Mesenchymal stem cell (in vitro differentiated cells and primary cell): ENCODE measurements around the gene OR6V1.

Experiments used
- DNase-seq: peaks from one replicate; pipeline ENCODE4 v3.0.0-alpha.2; 2013
- H2AFZ ChIP-seq: one replicate; pipeline ENCODE4 v1.6.1; 2013; ENCODE audit warnings: low read depth, mild to moderate bottlenecking, control low read depth, inconsistent platforms, low read length, moderate library complexity
- H2AK5ac ChIP-seq: 2 replicates; pipeline ENCODE4 v1.6.1; 2013; ENCODE audit warnings: low read length, moderate library complexity, mild to moderate bottlenecking, inconsistent platforms; ENCODE audit not compliant: severe bottlenecking
- H2BK120ac ChIP-seq: one replicate; pipeline ENCODE4 v1.6.1; 2013; ENCODE audit warnings: low read depth, mild to moderate bottlenecking, inconsistent platforms, low read length, moderate library complexity
- H2BK12ac ChIP-seq, 2 experiments: one replicate each; pipeline ENCODE4 v1.6.1; 2013; ENCODE audit warnings: inconsistent platforms in 2 of 2, low read length in 2 of 2, mild to moderate bottlenecking in 2 of 2, moderate library complexity in 2 of 2, control low read depth in 1 of 2
- H2BK15ac ChIP-seq: one replicate; pipeline ENCODE4 v1.6.1; 2013; ENCODE audit warnings: mild to moderate bottlenecking, low read depth, inconsistent platforms; ENCODE audit not compliant: poor library complexity, severe bottlenecking
- H2BK5ac ChIP-seq: 2 replicates; pipeline ENCODE4 v1.6.1; 2013; ENCODE audit warnings: low read depth, mild to moderate bottlenecking, low read length, control low read depth, inconsistent platforms; ENCODE audit not compliant: poor library complexity, severe bottlenecking
- H3K14ac ChIP-seq, 2 experiments: one replicate each; pipeline ENCODE4 v1.6.1; 2013; ENCODE audit warnings: inconsistent platforms in 2 of 2, low read length in 2 of 2, control low read depth in 1 of 2, mild to moderate bottlenecking in 1 of 2, moderate library complexity in 1 of 2
- H3K18ac ChIP-seq, 2 experiments: one replicate each; pipeline ENCODE4 v1.6.1; 2013; ENCODE audit warnings: inconsistent platforms in 2 of 2, low read length in 2 of 2, control low read depth in 1 of 2, low read depth in 1 of 2, mild to moderate bottlenecking in 1 of 2
- H3K23ac ChIP-seq, 2 experiments: one replicate each; pipeline ENCODE4 v1.6.1; 2013; ENCODE audit warnings: inconsistent platforms in 2 of 2, low read length in 2 of 2, mild to moderate bottlenecking in 2 of 2, moderate library complexity in 2 of 2, control low read depth in 1 of 2
- H3K27ac ChIP-seq: 2 replicates; pipeline ENCODE4 v1.5.1; 2013; ENCODE audit warnings: mild to moderate bottlenecking, moderate library complexity, low read length, control low read depth, inconsistent platforms; ENCODE audit not compliant: poor library complexity, severe bottlenecking
- H3K27me3 ChIP-seq, 2 experiments: 2 replicates each; pipeline versions ENCODE4 v1.6.1 to v1.7.0; 2013; ENCODE audit warnings: low read length in 2 of 2, mild to moderate bottlenecking in 2 of 2, moderate library complexity in 2 of 2, control low read depth in 1 of 2, inconsistent platforms in 1 of 2; ENCODE audit not compliant: control insufficient read depth in 1 of 2, insufficient read depth in 1 of 2
- H3K36me3 ChIP-seq, 2 experiments: 2 replicates each; pipeline versions ENCODE4 v1.6.1 to v1.7.0; 2013; ENCODE audit warnings: low read length in 2 of 2, control low read depth in 1 of 2, inconsistent platforms in 1 of 2, low read depth in 1 of 2, mild to moderate bottlenecking in 1 of 2; ENCODE audit not compliant: insufficient read depth in 2 of 2, control insufficient read depth in 1 of 2
- H3K4ac ChIP-seq, 2 experiments: one replicate each; pipeline ENCODE4 v1.6.1; 2013; ENCODE audit warnings: inconsistent platforms in 2 of 2, low read length in 2 of 2, mild to moderate bottlenecking in 2 of 2, moderate library complexity in 2 of 2, control low read depth in 1 of 2, low read depth in 1 of 2
- H3K4me1 ChIP-seq: 2 replicates; pipeline ENCODE4 v1.6.1; 2013; ENCODE audit warnings: low read depth, low read length, control low read depth; ENCODE audit not compliant: control insufficient read depth, insufficient read depth
- H3K4me2 ChIP-seq: 2 replicates; pipeline ENCODE4 v1.6.1; 2013; ENCODE audit warnings: low read length, mild to moderate bottlenecking, inconsistent platforms; ENCODE audit not compliant: poor library complexity, severe bottlenecking
- H3K4me3 ChIP-seq, 2 experiments: 2 replicates each; pipeline versions ENCODE4 v1.5.1 to v1.7.0; 2013; ENCODE audit warnings: low read length in 2 of 2, mild to moderate bottlenecking in 2 of 2, control low read depth in 1 of 2, low read depth in 1 of 2; ENCODE audit not compliant: insufficient read depth in 1 of 2
- H3K79me1 ChIP-seq: replicated peaks from 2 replicates; pipeline ENCODE4 v1.6.1; 2013; ENCODE audit warnings: mild to moderate bottlenecking, control low read depth, low read length, inconsistent platforms; ENCODE audit not compliant: poor library complexity, severe bottlenecking
- H3K9ac ChIP-seq: 2 replicates; pipeline ENCODE4 v1.7.0; 2013; ENCODE audit warnings: mild to moderate bottlenecking, low read length, moderate library complexity
- H3K9me3 ChIP-seq: 2 replicates; pipeline ENCODE4 v1.7.0; 2013; ENCODE audit warnings: mild to moderate bottlenecking, low read length; ENCODE audit not compliant: control insufficient read depth
- H4K8ac ChIP-seq: one replicate; pipeline ENCODE4 v1.6.1; 2013; ENCODE audit warnings: inconsistent platforms, mild to moderate bottlenecking, low read length, moderate library complexity
- H4K91ac ChIP-seq: one replicate; pipeline ENCODE4 v1.6.1; 2013; ENCODE audit warnings: mild to moderate bottlenecking, low read length, inconsistent platforms
- WGBS: methylation state at CpG from one replicate; pipeline ENCODE4 v1.1.7; 2013; ENCODE audit warnings: mixed read lengths; 5-methylcytosine and 5-hydroxymethylcytosine counted together

The OR6V1 gene

DNA sequence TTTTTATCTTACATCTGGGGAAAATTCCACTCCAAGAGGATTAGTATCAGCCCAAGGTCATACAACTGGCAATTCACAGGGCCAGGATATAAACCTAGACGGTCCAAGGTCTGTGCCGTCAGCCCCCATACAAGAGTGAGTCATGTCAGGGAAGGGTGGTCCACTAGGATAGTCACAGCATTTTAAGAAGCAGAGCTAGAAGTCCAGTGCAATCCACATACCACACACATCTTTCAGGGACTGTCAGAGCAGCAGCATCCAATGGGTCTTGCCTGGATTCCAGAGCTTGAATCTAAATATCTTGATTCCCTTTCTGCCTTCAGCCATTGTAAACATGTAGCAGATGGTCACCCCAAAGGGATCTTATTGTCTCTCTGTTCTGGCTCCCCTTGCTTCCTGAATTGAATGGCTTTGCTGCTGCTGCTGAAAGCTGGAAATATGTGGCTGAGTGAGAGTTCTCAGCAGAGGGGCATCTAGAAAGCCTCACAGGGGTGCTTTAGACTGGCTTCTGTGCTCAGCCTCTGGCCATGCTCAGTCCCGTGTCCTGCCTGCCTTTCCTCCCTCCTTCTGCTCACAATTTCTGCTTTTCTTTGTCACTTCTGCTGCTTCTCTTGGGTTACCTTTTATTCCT is 9.9 kb upstream of the OR6V1 start:
- Histone ChIP-seq H2AK5ac (no peak overlapping the region), H3K23ac (no peak overlapping the region), H2BK15ac (no peak overlapping the region), H3K27me3 (no peaks in the 10 kb centered on the region), H2AFZ (no peak overlapping the region), H4K91ac (no peak overlapping the region), H3K18ac (no peak overlapping the region), H3K14ac (no peak overlapping the region), H3K9ac (no peak overlapping the region), H3K9me3 (no peaks in the 10 kb centered on the region), H3K79me1 (no peaks in the 10 kb centered on the region), H3K4me1 (no peaks in the 10 kb centered on the region), H2BK120ac (no peak overlapping the region), H3K4ac (no peak overlapping the region), H3K27ac (no peak overlapping the region), H3K36me3 (no peaks in the 10 kb centered on the region), H3K4me2 (no peak overlapping the region), H4K8ac (no peak overlapping the region), H2BK5ac (no peak overlapping the region), H2BK12ac (no peak overlapping the region), H3K4me3 (no peak overlapping the region)
- DNase-seq: no peak
- WGBS: 18% methylated on average over 3 of the region's 3 CpGs

DNA sequence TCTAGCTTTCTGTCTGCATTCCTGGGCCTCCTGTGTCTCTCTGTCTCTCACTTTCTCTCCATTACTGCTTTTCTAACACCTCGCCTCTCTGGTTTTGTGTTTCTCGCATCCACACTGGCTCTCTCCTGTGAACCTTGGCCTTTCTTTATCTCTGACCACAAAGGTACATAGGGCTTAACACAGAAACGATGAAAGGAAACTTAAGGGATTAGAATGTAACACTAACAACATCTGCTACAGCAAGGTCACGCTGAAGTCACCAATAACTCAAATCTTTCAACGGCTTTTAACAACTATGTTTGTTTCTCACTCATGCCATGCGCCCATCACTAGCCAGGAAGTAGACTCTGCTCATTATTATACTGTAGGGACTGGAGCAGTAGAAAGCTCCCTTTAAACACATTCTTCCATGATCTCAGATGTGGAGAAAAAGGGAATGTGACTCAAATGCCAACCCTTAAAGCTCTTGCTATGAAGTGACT is 9.3 kb upstream of the OR6V1 start:
- no peak overlapping the region for H3K9ac ChIP-seq
- H2BK120ac ChIP-seq: no peak overlapping the region
- H3K9me3 ChIP-seq: no peaks in the 10 kb centered on the region
- no peak overlapping the region for H2AFZ ChIP-seq
- no peak overlapping the region for H4K91ac ChIP-seq
- no peaks in the 10 kb centered on the region for H3K27me3 ChIP-seq
- no peak overlapping the region for H2AK5ac ChIP-seq
- no peak overlapping the region for H3K14ac ChIP-seq
- no peak overlapping the region for H3K4me3 ChIP-seq
- no peak overlapping the region for H3K23ac ChIP-seq
- no peak overlapping the region for H3K18ac ChIP-seq
- no peaks in the 10 kb centered on the region for H3K36me3 ChIP-seq
- H3K27ac ChIP-seq: no peak overlapping the region
- 21% methylated on average over 5 of the region's 6 CpGs for WGBS
- no peak overlapping the region for H3K4me2 ChIP-seq
- no peak overlapping the region for H3K4ac ChIP-seq
- DNase-seq: no peak
- no peak overlapping the region for H2BK5ac ChIP-seq
- no peak overlapping the region for H4K8ac ChIP-seq
- H3K4me1 ChIP-seq: no peaks in the 10 kb centered on the region
- no peaks in the 10 kb centered on the region for H3K79me1 ChIP-seq
- no peak overlapping the region for H2BK15ac ChIP-seq
- no peak overlapping the region for H2BK12ac ChIP-seq

DNA sequence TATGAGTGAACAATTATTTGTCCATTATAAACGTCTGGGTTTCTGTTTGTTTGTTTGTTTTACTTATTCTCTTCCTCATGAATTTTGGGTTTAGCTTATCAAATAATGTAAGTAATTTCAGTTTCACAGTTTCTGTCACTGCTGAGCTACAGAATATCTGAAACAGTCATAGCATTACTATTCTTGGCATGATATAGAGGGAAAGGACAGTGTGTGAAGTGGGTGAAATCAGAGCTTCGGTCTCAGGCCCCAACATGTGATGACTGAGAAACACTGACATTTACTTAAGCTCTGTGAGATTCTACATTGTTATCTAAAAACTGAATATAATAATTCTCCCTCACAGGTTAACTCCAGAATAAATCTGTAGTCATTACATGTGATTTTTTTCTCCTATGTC is 8.8 kb upstream of the OR6V1 start:
- Histone ChIP-seq H2AFZ (no peak overlapping the region), H3K27ac (no peak overlapping the region), H3K4me2 (no peak overlapping the region), H4K8ac (no peak overlapping the region), H3K18ac (no peak overlapping the region), H4K91ac (no peak overlapping the region), H3K79me1 (no peaks in the 10 kb centered on the region), H2BK12ac (no peak overlapping the region), H2AK5ac (no peak overlapping the region), H3K14ac (no peak overlapping the region), H3K4ac (no peak overlapping the region), H2BK120ac (no peak overlapping the region), H3K9ac (no peak overlapping the region), H3K23ac (no peak overlapping the region), H2BK5ac (no peak overlapping the region), H3K36me3 (no peaks in the 10 kb centered on the region), H3K9me3 (no peaks in the 10 kb centered on the region), H3K4me1 (no peaks in the 10 kb centered on the region), H3K4me3 (no peak overlapping the region), H2BK15ac (no peak overlapping the region), H3K27me3 (no peaks in the 10 kb centered on the region)
- DNase-seq: no peak
- WGBS: no CpG with 5 or more reads among the region's 2 CpGs

GRCh38 chr7:143046426-143046851 is 5.7 kb upstream of the OR6V1 start:
- no peak overlapping the region for H3K18ac ChIP-seq
- no peaks in the 10 kb centered on the region for H3K36me3 ChIP-seq
- no peak overlapping the region for H2BK15ac ChIP-seq
- H4K91ac ChIP-seq: no peak overlapping the region
- no peak overlapping the region for H4K8ac ChIP-seq
- H3K9me3 ChIP-seq: no peaks in the 10 kb centered on the region
- H3K4me3 ChIP-seq: no peak overlapping the region
- H2BK120ac ChIP-seq: no peak overlapping the region
- H3K4me1 ChIP-seq: no peaks in the 10 kb centered on the region
- H3K4ac ChIP-seq: no peak overlapping the region
- no peak overlapping the region for H2AFZ ChIP-seq
- no peak overlapping the region for H3K4me2 ChIP-seq
- H3K27ac ChIP-seq: no peak overlapping the region
- DNase-seq: no peak
- H2AK5ac ChIP-seq: no peak overlapping the region
- no peak overlapping the region for H3K9ac ChIP-seq
- H3K27me3 ChIP-seq: no peaks in the 10 kb centered on the region
- no peak overlapping the region for H3K14ac ChIP-seq
- no peaks in the 10 kb centered on the region for H3K79me1 ChIP-seq
- WGBS: 6% methylated on average over 2 of the region's 3 CpGs
- H2BK12ac ChIP-seq: no peak overlapping the region
- H2BK5ac ChIP-seq: no peak overlapping the region
- no peak overlapping the region for H3K23ac ChIP-seq
